T47D (cell line): ENCODE measurements around the gene EPHA2.

Source experiments
- DNase-seq, 2 experiments: peaks; one replicate each; pipeline versions ENCODE4 v3.0.0 to v3.0.0-alpha.2; 2011 to 2012; ENCODE audit warnings: low read depth in 1 of 2, low spot score in 1 of 2
- JUND ChIP-seq: IDR thresholded peaks from 2 replicates; pipeline ENCODE4 v1.6.1; 2012; ENCODE audit warnings: low read depth
- in situ Hi-C: cut with HindIII; loops from 2 replicates; pipeline ENCODE4 v1.10.0; 2016; ENCODE audit warnings: low sequenced_read_pairs, low pct_unique_long_range_greater_than_20kb

EPHA2 gene

DNA sequence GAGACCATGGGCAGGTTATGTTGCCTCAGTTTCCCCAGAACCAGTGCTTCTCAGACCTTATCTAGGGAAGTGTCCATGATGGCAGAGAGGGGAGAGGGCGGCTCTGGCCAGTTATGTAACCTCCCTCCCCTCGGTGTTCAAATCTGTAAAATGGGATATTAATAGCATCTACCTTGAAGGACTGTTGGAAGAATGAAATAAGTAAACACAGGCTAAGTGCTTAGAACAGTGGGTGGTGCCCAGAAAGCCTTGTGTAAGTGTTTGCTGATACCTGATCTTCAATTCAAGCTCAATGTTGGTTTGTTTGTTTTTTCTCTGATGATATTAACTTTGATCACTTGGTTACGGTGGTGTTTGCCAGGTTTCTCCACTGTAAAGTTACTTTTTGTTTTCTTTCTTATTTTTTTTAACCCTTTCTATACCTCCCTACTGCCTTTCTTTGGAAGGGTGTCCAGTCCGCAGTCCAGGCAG is 34.9 kb downstream of the EPHA2 start:
- in situ Hi-C loops, result no loop called here
- DNase-seq, result peak in 1 of 2 experiments; percentile 55
- no peak for TF ChIP-seq JUND

DNA sequence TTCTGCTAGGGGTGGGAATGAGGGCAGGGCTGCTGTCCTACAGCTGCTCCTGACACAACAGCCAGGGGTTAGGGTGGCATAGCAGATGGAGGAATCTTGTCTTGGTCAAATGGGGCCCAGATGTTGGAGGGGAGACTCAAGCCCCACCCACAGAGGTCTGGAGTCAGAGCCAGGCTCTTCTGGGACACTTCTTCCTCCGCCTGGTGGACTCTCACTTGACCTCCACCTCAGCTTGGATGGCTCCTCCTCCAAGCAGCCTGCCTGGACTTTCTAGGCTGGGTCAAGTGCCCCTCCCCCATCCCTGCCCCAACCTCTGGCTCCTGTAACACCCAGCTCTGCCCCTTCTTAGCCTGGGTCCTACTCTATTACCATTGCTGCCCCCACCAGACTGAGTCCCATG is 35.5 kb downstream of the EPHA2 start:
- TF ChIP-seq JUND, result no peak
- in situ Hi-C loops, result no loop called here
- no peak for DNase-seq

DNA sequence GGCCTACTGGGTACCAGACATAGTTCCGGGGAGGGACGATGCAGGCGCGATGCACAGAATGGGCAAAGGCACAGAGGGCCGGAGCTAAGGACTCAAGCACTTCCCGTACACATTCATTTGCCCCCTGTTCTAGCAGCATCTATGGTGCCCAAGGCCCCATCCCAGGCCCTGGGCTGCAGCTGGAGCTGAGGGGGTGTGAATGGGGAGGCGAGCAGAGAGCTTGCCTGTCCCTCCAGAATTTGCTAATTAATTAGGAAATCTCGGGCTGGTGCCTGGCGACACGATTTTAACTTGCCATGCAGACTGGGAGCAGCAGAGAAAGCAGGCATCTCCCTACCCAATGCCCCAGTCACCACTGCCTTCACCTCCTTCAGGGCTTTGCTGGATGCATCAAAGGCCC is 35.9 kb downstream of the EPHA2 start:
- in situ Hi-C loops, result no loop called here
- DNase-seq, result no peak
- TF ChIP-seq JUND, result no peak

DNA sequence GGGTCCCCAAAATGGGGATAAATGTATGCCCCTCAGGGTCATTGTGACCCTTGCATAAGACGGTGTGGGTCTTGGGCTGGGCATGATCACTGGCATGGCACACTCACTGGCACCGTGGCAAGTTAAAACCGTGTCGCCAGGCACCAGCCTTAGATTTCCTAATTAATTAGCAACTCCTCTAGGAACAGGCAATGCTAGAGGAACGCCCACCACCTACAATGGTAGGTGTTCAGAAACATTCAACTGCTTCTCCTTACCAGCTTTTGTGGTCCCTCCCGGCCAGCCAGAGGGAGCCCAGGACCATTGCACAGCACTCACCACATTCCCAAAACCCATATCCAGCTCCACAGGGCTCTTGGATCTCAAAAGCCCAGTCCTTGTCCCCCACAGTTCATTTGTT is 36.4 kb downstream of the EPHA2 start:
- TF ChIP-seq JUND, result no peak
- in situ Hi-C loops, result no loop called here
- DNase-seq, result no peak

DNA sequence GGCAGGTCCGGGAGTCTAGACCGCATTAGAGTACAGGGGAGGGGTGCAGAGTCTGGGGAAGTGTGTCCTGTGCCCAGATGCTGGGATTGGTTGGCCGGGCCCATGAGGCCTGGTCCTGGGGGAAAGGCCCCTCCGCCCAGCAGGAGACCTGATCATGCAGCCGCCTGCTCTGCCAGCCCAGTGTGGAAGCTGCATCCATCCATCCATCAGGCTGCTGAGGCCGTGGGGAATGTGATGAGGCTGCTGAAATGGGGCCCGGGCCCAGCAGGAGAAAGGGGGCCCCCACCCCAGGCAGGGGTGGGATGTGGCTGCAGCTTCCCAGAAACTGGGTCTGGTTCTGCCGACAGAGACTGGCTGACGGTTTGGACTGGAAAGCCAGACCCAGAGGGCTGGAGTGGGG is 37.2 kb downstream of the EPHA2 start:
- TF ChIP-seq JUND, result no peak
- in situ Hi-C loops, result no loop called here

DNA sequence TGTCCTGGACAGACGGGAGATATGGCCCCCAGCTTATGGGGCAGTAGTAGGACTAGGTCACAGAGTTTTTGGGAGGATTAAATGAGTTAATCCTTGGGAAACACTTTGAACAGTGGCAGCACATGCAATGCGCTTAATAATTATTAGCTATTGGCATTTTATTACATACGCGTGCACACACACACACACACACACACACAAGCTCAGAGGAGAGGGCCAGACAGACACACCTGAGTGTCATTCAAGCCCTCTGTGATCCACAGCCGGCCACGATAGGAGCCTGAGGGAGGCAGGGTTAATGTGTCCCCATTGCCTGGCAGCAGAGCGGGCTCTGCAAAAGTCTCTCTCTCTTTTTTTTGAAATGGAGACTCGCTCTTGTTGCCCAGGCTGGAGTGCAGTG is 37.9 kb downstream of the EPHA2 start:
- DNase-seq, result no peak
- no peak for TF ChIP-seq JUND
- in situ Hi-C loops, result no loop called here

More for the DNA sequence above, 37.2 kb downstream of the EPHA2 start:
- no peak for DNase-seq

DNA sequence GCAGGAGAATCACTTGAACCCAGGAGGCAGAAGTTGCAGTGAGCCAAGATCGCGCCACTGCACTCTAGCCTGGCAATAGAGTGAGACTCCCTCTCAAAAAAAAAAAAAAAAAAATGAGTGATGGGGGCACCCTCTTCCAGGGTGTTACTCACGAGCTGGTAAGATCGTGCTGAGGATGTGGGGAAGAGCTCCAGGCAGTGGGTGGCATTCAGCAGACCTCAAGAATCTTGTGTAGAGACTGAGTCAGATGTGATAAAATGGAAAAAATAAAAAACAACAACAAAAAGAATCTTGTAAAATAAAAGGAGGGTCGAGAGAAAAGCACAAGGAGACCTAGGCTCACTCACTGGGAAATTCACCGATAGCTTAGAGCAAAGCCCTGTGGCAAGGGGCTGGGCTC is 38.5 kb downstream of the EPHA2 start:
- DNase-seq, result no peak
- in situ Hi-C loops, result no loop called here
- no peak for TF ChIP-seq JUND

DNA sequence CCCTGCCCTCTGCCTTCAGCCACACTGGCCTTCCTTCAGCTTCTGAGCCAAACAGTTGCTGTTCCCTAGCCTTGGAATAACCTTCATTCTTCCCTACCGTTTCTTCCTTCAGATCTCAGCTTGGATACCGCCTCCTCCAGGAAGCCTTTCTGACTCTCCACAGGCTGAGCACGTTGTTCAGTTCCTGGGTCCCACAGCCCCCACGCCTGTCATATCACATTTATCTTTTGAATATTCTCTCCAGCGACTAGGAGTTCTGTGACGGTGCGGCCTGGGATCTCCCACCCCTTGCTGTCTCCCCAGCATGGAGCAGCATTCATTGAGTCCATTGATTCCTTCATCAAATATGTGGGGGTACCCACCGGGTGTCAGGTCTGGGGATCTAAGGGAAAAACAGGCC is 39.2 kb downstream of the EPHA2 start:
- in situ Hi-C loops, result no loop called here
- no peak for TF ChIP-seq JUND
- no peak for DNase-seq

DNA sequence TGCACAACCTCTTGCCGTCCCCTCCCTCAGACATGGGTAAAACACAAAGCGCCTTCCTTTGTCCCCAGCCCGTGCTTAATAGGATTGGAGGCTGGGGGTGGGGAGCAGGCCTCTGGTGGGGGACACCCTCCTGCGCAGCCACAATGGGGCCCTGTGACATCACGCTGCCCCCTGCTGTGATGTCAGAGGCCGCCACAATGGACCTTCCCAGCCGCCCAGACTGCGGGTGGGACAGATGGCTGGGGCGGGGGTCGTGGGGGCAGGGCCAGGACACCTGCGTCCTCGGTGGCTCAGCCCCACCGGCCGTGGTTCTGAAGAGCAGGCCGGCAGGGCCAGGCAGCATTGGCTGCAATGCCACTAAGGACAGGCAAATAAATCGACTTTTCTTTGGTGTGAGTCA is 39.9 kb downstream of the EPHA2 start:
- DNase-seq, result no peak
- TF ChIP-seq JUND, result no peak
- in situ Hi-C loops, result no loop called here

DNA sequence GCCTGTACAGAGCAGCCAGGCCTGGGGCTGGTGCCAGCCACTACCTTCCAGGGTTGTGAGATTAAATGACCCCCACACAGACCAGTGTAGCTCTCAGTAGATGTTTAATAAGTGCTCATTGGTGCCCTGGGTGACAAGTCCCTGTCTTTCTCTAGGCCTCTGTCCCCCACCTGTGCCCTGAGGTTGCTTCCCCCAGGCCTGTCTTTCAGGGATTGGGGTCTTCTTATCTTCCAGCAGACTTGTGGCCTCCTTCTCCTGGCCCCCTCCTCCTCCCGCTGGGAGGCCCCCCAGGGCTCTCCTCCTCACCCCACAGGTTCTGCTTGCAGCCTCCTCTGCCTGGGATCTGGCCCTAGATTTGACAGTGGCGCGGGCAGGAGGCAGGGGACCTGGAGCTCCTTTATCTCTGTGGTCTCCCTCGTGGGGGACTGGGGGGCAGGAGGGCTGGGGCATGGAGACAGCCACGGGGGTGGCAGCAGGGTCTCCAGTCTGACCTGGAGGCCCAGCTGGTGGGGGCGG is 40.3 kb downstream of the EPHA2 start:
- TF ChIP-seq JUND, result no peak
- in situ Hi-C loops, result no loop called here
- DNase-seq, result no peak

DNA sequence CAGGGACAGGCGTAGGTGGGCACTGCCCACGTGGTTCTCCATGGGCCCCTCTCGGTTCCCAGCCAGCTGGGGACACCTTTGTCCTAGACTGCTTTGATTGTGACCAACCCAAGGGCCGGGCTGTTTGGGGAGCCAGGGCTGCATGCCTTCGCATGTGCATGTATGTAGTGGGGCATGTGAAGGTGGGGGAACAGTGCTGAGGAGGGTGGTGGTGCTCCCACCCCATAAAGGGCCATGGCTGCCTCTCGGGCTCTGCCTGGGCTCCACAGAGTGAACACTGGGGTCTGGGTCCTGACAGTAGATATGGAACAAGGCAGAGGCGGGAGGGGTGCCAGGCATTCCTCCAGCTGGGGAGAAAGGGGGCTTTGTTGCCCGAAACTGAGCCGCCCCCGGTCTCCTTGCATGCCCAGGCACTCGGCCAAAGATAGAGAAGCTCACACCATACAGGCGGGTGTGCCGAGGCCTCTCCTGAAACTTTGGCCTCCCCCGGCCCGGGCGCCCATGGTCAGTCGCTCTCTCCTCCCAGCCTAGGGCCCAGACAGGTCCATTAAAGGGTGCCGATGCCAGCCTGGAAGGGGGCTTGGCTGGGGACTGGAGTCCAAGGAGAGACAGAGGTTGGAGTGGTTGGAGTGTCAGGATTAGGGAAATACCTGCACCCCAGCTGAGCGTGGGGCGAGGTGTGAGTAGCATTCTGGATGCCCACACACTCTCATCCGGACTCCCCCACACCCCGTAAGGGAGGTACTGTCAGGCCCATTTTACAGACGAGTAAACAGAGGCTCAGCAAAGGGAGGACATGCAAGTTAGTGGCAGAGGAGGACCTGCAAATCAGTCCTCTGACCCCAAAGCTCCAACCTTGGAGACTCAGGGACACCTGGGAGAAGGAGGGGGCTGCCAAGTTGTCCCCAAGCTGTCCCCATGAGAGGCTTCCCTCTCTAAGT is 41.1 kb downstream of the EPHA2 start:
- DNase-seq, result no peak
- in situ Hi-C loops, result no loop called here

DNA sequence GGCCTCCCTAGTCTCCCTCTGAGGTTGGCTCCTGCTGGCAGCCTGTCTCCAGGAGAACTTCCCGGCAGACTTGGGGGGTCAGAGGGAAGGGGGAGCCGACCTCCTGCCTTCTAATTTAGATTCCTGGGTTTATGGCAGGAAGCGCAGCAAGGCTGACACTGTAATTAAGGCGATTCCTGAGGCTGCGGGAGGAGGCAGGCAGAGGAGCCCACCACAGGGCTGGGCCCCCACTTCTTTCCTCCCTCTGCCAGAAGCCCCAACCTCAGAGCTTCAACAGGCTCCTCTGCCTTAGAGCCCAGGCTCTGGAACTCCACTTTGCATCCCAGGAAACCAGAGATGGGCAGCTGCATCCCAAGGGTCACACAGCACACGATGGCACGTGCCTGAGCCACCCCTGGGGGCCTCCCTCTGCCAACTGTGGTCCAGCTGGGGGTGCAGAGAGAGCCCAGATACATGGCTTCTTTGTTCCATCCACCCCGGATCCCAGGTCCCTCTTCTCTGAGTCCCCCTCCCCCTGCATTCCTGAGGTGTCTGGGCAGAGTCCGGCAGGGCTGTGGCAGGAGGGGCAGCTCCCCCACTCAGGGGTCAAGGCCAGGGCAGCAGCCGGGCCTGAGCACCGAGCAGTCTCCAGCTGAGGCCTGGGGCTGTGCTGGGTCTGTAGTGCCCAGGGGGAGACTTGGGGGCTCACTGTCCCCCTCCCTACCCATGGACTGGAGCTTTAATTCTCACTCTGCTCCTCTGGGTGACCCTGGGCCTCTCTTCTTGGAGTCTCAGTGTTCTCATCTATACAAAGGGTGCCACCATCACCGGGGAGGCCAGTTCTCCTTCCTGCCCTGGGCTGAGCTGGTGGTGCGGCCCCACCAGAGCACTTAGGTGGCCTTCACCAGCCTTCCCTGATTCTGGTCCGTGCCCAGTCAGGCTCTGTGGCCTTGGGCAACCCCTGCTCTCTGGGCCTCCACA is 43.0 kb downstream of the EPHA2 start:
- TF ChIP-seq JUND, result no peak
- in situ Hi-C loops, result no loop called here
- DNase-seq, result no peak

More for the DNA sequence above, 41.1 kb downstream of the EPHA2 start:
- no peak for TF ChIP-seq JUND
